H1 (cell line): Measurements from ENCODE around the gene KLK1. TPM values are rescaled to one million over a fixed set of nuclear protein-coding genes. Genes with fewer than 3 reads are reported as not detected.

Experiments used
- CTCF ChIA-PET: fragments of 300-600 bp; sonication (Branson Sonifier 250); formaldehyde crosslinking; loops from one replicate; lab custom pipeline; 2021; ENCODE audit not compliant: partially characterized antibody; lab: Charles Lee
- POLR2A ChIA-PET: fragments of 300-600 bp; sonication (Branson Sonifier 250); formaldehyde crosslinking; loops from one replicate; lab custom pipeline; 2021; ENCODE audit warnings: inconsistent platforms; ENCODE audit not compliant: partially characterized antibody; lab: Charles Lee
- DNase-seq, 2 experiments: peaks; one replicate each; pipeline versions ENCODE4 v3.0.0 to v3.0.0-alpha.2; 2010 to 2022; ENCODE audit warnings: low spot score in 2 of 2, low read depth in 1 of 2, mixed read lengths in 1 of 2
- FAIRE-seq: peaks from 2 replicates; lab custom pipeline; 2011; peaks lifted over from hg19 to GRCh38; lab: Jason Lieb, UNC
- H2AFZ ChIP-seq: 2 replicates; pipeline ENCODE4 v1.8.1; 2012; ENCODE audit warnings: low read length, inconsistent platforms
- H2AK5ac ChIP-seq: 2 replicates; pipeline ENCODE4 v1.6.1; 2013; ENCODE audit warnings: low read depth, low read length
- H2BK120ac ChIP-seq: replicated peaks from 2 replicates; pipeline ENCODE3; 2013; ENCODE audit warnings: low read depth, low read length, inconsistent platforms
- H2BK12ac ChIP-seq: 2 replicates; pipeline ENCODE4 v1.6.1; 2013; ENCODE audit warnings: low read depth, low read length
- H2BK15ac ChIP-seq: 2 replicates; pipeline ENCODE4 v1.6.1; 2013; ENCODE audit warnings: low read length
- H2BK20ac ChIP-seq: 2 replicates; pipeline ENCODE4 v1.6.1; 2013; ENCODE audit warnings: low read length
- H2BK5ac ChIP-seq: 2 replicates; pipeline ENCODE4 v1.6.1; 2013; ENCODE audit warnings: low read depth, low read length
- H3K14ac ChIP-seq: 2 replicates; pipeline ENCODE4 v1.6.1; 2013; ENCODE audit warnings: inconsistent platforms; ENCODE audit not compliant: insufficient read length
- H3K18ac ChIP-seq: 2 replicates; pipeline ENCODE4 v1.6.1; 2013; ENCODE audit warnings: low read length; ENCODE audit errors: extremely low read depth
- H3K23ac ChIP-seq: 2 replicates; pipeline ENCODE4 v1.6.1; 2013; ENCODE audit warnings: inconsistent platforms; ENCODE audit not compliant: insufficient read length
- H3K23me2 ChIP-seq: 2 replicates; pipeline ENCODE4 v1.6.1; 2013; ENCODE audit warnings: low read depth, low read length
- H3K27ac ChIP-seq: 2 replicates; pipeline ENCODE4 v1.6.1; 2011; ENCODE audit warnings: low read depth, low read length, inconsistent platforms
- H3K27me3 ChIP-seq, 4 experiments: replicated peaks in 1 of 4; 1 replicate in 1 of 4; 2 replicates in 3 of 4; pipeline versions ENCODE4 v1.6.1 to v1.8.1; 2011 to 2013; ENCODE audit warnings: low read length in 3 of 4, mild to moderate bottlenecking in 3 of 4, inconsistent platforms in 2 of 4, mixed read lengths in 2 of 4, moderate library complexity in 1 of 4; ENCODE audit not compliant: control insufficient read depth in 3 of 4, insufficient read depth in 3 of 4; ENCODE audit errors: extremely low read depth in 1 of 4
- H3K36me3 ChIP-seq, 4 experiments: 2 replicates each; pipeline versions ENCODE4 v1.6.1 to v1.8.1; 2011 to 2013; ENCODE audit warnings: mild to moderate bottlenecking in 4 of 4, low read length in 3 of 4, moderate library complexity in 2 of 4, control low read depth in 1 of 4, inconsistent platforms in 1 of 4; ENCODE audit not compliant: insufficient read depth in 4 of 4, control insufficient read depth in 2 of 4
- H3K4ac ChIP-seq: replicated peaks from 2 replicates; pipeline ENCODE3; 2013; ENCODE audit warnings: low read length, low read depth, mixed read lengths, inconsistent platforms; ENCODE audit not compliant: insufficient read length
- H3K4me1 ChIP-seq, 4 experiments: replicated peaks in 1 of 4; 1 replicate in 1 of 4; 2 replicates in 3 of 4; pipeline versions ENCODE4 v1.6.1 to v1.8.1; 2011 to 2013; ENCODE audit warnings: low read length in 3 of 4, inconsistent platforms in 2 of 4, mixed read lengths in 1 of 4; ENCODE audit not compliant: insufficient read depth in 4 of 4, control insufficient read depth in 3 of 4
- H3K4me2 ChIP-seq, 2 experiments: 2 replicates each; pipeline versions ENCODE4 v1.6.1 to v1.8.1; 2011 to 2013; ENCODE audit warnings: low read depth in 2 of 2, low read length in 2 of 2, control low read depth in 1 of 2, inconsistent platforms in 1 of 2, mild to moderate bottlenecking in 1 of 2; ENCODE audit not compliant: insufficient read depth in 1 of 2
- H3K4me3 ChIP-seq, 4 experiments: fragments of 200-600, 300-600 bp in 1 of 4; sonication (generic), shearing (Covaris generic), sonication (Bioruptor Twin) in 1 of 4; 2 replicates each; pipeline versions ENCODE4 v1.5.1 to v1.8.1; 2011 to 2016; ENCODE audit warnings: low read length in 4 of 4, low read depth in 3 of 4, control low read depth in 2 of 4, inconsistent platforms in 2 of 4, mild to moderate bottlenecking in 2 of 4, mixed read lengths in 1 of 4, moderate library complexity in 1 of 4; ENCODE audit not compliant: insufficient read depth in 2 of 4; ENCODE audit errors: extremely low read depth in 1 of 4
- H3K56ac ChIP-seq: replicated peaks from 2 replicates; pipeline ENCODE3; 2013; ENCODE audit warnings: low read depth, mild to moderate bottlenecking, mixed read lengths, low read length, inconsistent platforms; ENCODE audit not compliant: insufficient read length
- H3K79me1 ChIP-seq: 2 replicates; pipeline ENCODE4 v1.6.1; 2013; ENCODE audit warnings: low read depth, low read length, control low read depth
- H3K79me2 ChIP-seq, 2 experiments: 2 replicates each; pipeline versions ENCODE4 v1.6.1 to v1.8.1; 2012 to 2013; ENCODE audit warnings: low read length in 2 of 2, mild to moderate bottlenecking in 2 of 2, inconsistent platforms in 1 of 2; ENCODE audit not compliant: insufficient read depth in 2 of 2, control insufficient read depth in 1 of 2
- H3K9ac ChIP-seq, 4 experiments: replicated peaks in 1 of 4; 1 replicate in 1 of 4; 2 replicates in 3 of 4; pipeline versions ENCODE4 v1.6.1 to v1.8.1; 2011 to 2013; ENCODE audit warnings: low read depth in 3 of 4, low read length in 3 of 4, control low read depth in 2 of 4, mild to moderate bottlenecking in 2 of 4, moderate library complexity in 2 of 4, inconsistent platforms in 1 of 4; ENCODE audit errors: extremely low read depth in 1 of 4
- H3K9me3 ChIP-seq, 2 experiments: 2 replicates each; pipeline versions ENCODE4 v1.6.1 to v1.8.1; 2012 to 2013; ENCODE audit warnings: mild to moderate bottlenecking in 2 of 2, moderate library complexity in 2 of 2, control low read depth in 1 of 2, inconsistent platforms in 1 of 2, low read depth in 1 of 2, low read length in 1 of 2, mixed read lengths in 1 of 2; ENCODE audit not compliant: insufficient read depth in 2 of 2
- H4K20me1 ChIP-seq, 2 experiments: replicated peaks in 1 of 2; 2 replicates each; pipeline versions ENCODE3 to v1.8.1; 2011 to 2013; ENCODE audit warnings: inconsistent platforms in 2 of 2, low read length in 2 of 2, mild to moderate bottlenecking in 1 of 2; ENCODE audit not compliant: insufficient read depth in 2 of 2, control insufficient read depth in 1 of 2
- H4K5ac ChIP-seq: 2 replicates; pipeline ENCODE4 v1.6.1; 2013; ENCODE audit warnings: low read length, low read depth, mixed read lengths, inconsistent platforms; ENCODE audit not compliant: insufficient read length
- H4K8ac ChIP-seq: 2 replicates; pipeline ENCODE4 v1.8.0; 2013; ENCODE audit warnings: mild to moderate bottlenecking, moderate library complexity, low read length, inconsistent platforms; ENCODE audit not compliant: insufficient read depth; ENCODE audit errors: extremely low read depth
- H4K91ac ChIP-seq: replicated peaks from 2 replicates; pipeline ENCODE3; 2013; ENCODE audit warnings: low read length, mixed read lengths, inconsistent platforms; ENCODE audit not compliant: insufficient read length
- EZH2 ChIP-seq: fragments of 200-600 bp; sonication (generic); IDR thresholded peaks from 2 replicates; pipeline ENCODE4 v1.7.1; 2012; ENCODE audit warnings: low read depth, mild to moderate bottlenecking, moderate library complexity, low read length, inconsistent platforms; ENCODE audit not compliant: severe bottlenecking
- JUN ChIP-seq: IDR thresholded peaks from 2 replicates; pipeline ENCODE4 v1.6.1; 2011; ENCODE audit warnings: low read depth, mild to moderate bottlenecking, improper control_type of control experiment, low read length
- JUND ChIP-seq: IDR thresholded peaks from 2 replicates; pipeline ENCODE4 v1.6.1; 2011; ENCODE audit warnings: mild to moderate bottlenecking, improper control_type of control experiment, low read length
- RFX5 ChIP-seq: IDR thresholded peaks from 2 replicates; pipeline ENCODE4 v1.6.1; 2011; ENCODE audit warnings: low read depth, low read length, improper control_type of control experiment, borderline replicate concordance
- SAP30 ChIP-seq: fragments of 300-600 bp; sonication (generic); IDR thresholded peaks from 2 replicates; pipeline ENCODE4 v1.7.1; 2012; ENCODE audit warnings: low read length, moderate library complexity, mild to moderate bottlenecking, inconsistent platforms; ENCODE audit not compliant: insufficient read depth, insufficient replicate concordance
- SP1 ChIP-seq: IDR thresholded peaks from 2 replicates; pipeline ENCODE4 v1.6.1; 2011; ENCODE audit warnings: low read depth, low read length
- SUZ12 ChIP-seq: fragments of 200-600 bp; sonication (generic); IDR thresholded peaks from 2 replicates; pipeline ENCODE4 v1.6.1; 2012; ENCODE audit warnings: mild to moderate bottlenecking, inconsistent platforms, low read length, moderate library complexity, mixed read lengths
- TCF12 ChIP-seq: IDR thresholded peaks from 2 replicates; pipeline ENCODE4 v1.6.1; 2011; ENCODE audit warnings: low read depth, mild to moderate bottlenecking, low read length
- WGBS, 2 experiments: shearing (Covaris generic) in 1 of 2; methylation state at CpG; one replicate each; pipeline versions ENCODE4 v1.1.6 to v1.1.7; 2013 to 2015; ENCODE audit warnings: low lambda C conversion rate in 2 of 2, mixed read lengths in 2 of 2, inconsistent platforms in 1 of 2, low coverage in 1 of 2, missing lambda C conversion rate in 1 of 2; ENCODE audit not compliant: insufficient replicate concordance in 2 of 2, insufficient coverage in 1 of 2, insufficient read length in 1 of 2; ENCODE audit errors: extremely low coverage in 1 of 2, missing lambda C conversion rate in 1 of 2; 5-methylcytosine and 5-hydroxymethylcytosine counted together
- polyA plus RNA-seq, 7 experiments: library from polyadenylated mRNA; depleted of rRNA in 3 of 7; stranded (reverse) in 5 of 7; unstranded in 2 of 7; fragments of >200 nt in 5 of 7; fragments of 200-250 nt in 2 of 7; gene quantifications; 1 replicate in 5 of 7; 2 replicates in 1 of 7; 4 replicates in 1 of 7; pipeline versions ENCODE4 v1.2.1 to v1.2.3, GENCODE V29; 2011 to 2013; ENCODE audit warnings: missing spikeins in 2 of 7, mixed read lengths in 2 of 7
- total RNA-seq: library from RNA; stranded (reverse); fragmentation: NEBNext Ultra II Directional; extraction: Animal tissue kit (Norgen Biotek cat#: 25700); gene quantifications from 2 replicates; pipeline ENCODE4 v1.2.1, GENCODE V29; 2021
- TF ChIP-seq, protein P1 (sequence below): IDR thresholded peaks from 2 replicates; pipeline ENCODE4 v1.6.1; 2012; ENCODE audit warnings: inconsistent platforms

KLK1 gene
- total and polyA plus RNA-seq, 2 of the 8 experiments (the other 6 are each of a cell fraction or from before 2014, with no cell fraction given): 3.4 to 4.0 TPM

GRCh38 chr19:50830266-50831025 lies 6.9 kb upstream of the KLK1 start:
- peak overlapping the region; percentile 20 for H4K91ac ChIP-seq
- no peak overlapping the region; a peak in 2 of 7 replicates for H3K9ac ChIP-seq
- H3K79me1 ChIP-seq: no peaks in the 10 kb centered on the region
- H3K36me3 ChIP-seq: no peaks in the 10 kb centered on the region
- H3K23me2 ChIP-seq: peaks cover 5% of the 10 kb centered on the region; the same call in 1 of the 2 replicates
- ChIA-PET POLR2A (interaction anchor here (0.8 to 2.8 kb wide), 8 partner anchors 9 to 62 kb away, joined by 3 to 13 read pairs (median 4); no protein-coding TSS in a partner anchor), CTCF (interaction anchor here (0.8 to 1.8 kb wide), 4 partner anchors 9 to 62 kb away, joined by 3 to 6 read pairs (median 3); no protein-coding TSS in a partner anchor)
- no peak overlapping the region for H2BK12ac ChIP-seq
- H2BK120ac ChIP-seq: no peak overlapping the region
- FAIRE-seq (no peak), DNase-seq (no peak)
- H3K9me3 ChIP-seq: no peaks in the 10 kb centered on the region; a peak in 1 of 4 replicates
- no peak overlapping the region for H3K4me2 ChIP-seq
- no peak overlapping the region for H2BK20ac ChIP-seq
- no peak overlapping the region for H3K14ac ChIP-seq
- no peak overlapping the region for H2BK15ac ChIP-seq
- peaks cover 0 to 12% (median 3%) of the 10 kb centered on the region in 4 experiments; a peak in 6 of 7 replicates for H3K27me3 ChIP-seq
- H3K4me3 ChIP-seq: no peak overlapping the region
- H3K79me2 ChIP-seq: no peaks in the 10 kb centered on the region
- no peak overlapping the region for H3K56ac ChIP-seq
- no peak overlapping the region for H2BK5ac ChIP-seq
- no peaks in the 10 kb centered on the region for H4K20me1 ChIP-seq
- no peak overlapping the region for H3K23ac ChIP-seq
- no peak overlapping the region for H2AK5ac ChIP-seq
- H3K27ac ChIP-seq: no peak overlapping the region
- 75% methylated on average over 17 of the region's 17 CpGs; no CpG with 5 or more reads in 1 of the 2 experiments for WGBS, 2 experiments
- no peak overlapping the region for H3K4ac ChIP-seq
- no peaks in the 10 kb centered on the region; a peak in 1 of 7 replicates for H3K4me1 ChIP-seq
- H4K8ac ChIP-seq: no peak overlapping the region
- no peak overlapping the region; the same call in 1 of the 2 replicates for H2AFZ ChIP-seq
- H4K5ac ChIP-seq: no peak overlapping the region
- no peak for TF ChIP-seq TCF12
- TF ChIP-seq RFX5: no peak
- no peak for TF ChIP-seq EZH2
- no peak for TF ChIP-seq SUZ12
- TF ChIP-seq JUN: no peak
- TF ChIP-seq SP1: no peak
- no peak for TF ChIP-seq SAP30
- TF ChIP-seq, protein P1, sequence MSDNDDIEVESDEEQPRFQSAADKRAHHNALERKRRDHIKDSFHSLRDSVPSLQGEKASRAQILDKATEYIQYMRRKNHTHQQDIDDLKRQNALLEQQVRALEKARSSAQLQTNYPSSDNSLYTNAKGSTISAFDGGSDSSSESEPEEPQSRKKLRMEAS: no peak
- TF ChIP-seq JUND: no peak
- H3K18ac ChIP-seq: no peak overlapping the region
